Measurements from ENCODE around the gene PKNOX2.

The PKNOX2 gene

GRCh38 chr11:125369808-125370207 is 205.3 kb downstream of the PKNOX2 start:
- no peak for DNase-seq

GRCh38 chr11:125370561-125371389 is 206.2 kb downstream of the PKNOX2 start:
- DNase-seq, result no peak

GRCh38 chr11:125371431-125371935 is 206.9 kb downstream of the PKNOX2 start:
- no peak for DNase-seq

GRCh38 chr11:125372088-125372487 is 207.5 kb downstream of the PKNOX2 start:
- no peak for DNase-seq

- no peak for DNase-seq
Observed at GRCh38 chr11:125372911-125373310, 208.4 kb downstream of the PKNOX2 start.

GRCh38 chr11:125373426-125374391 is 209.2 kb downstream of the PKNOX2 start:
- no peak for DNase-seq

GRCh38 chr11:125374398-125374797 is 209.8 kb downstream of the PKNOX2 start:
- DNase-seq, result no peak

GRCh38 chr11:125375146-125375545 is 210.6 kb downstream of the PKNOX2 start:
- DNase-seq, result no peak

- no peak for DNase-seq
Observed at GRCh38 chr11:125376117-125376516, 211.6 kb downstream of the PKNOX2 start.

- DNase-seq, result no peak
Observed at GRCh38 chr11:125376856-125377255, 212.3 kb downstream of the PKNOX2 start.

- DNase-seq, result no peak
Observed at GRCh38 chr11:125378083-125378482, 213.5 kb downstream of the PKNOX2 start.

GRCh38 chr11:125378571-125378970 is 214.0 kb downstream of the PKNOX2 start:
- no peak for DNase-seq

- no peak for DNase-seq
Observed at GRCh38 chr11:125379565-125379964, 215.0 kb downstream of the PKNOX2 start.

GRCh38 chr11:125379981-125380380 is 215.4 kb downstream of the PKNOX2 start:
- no peak for DNase-seq

GRCh38 chr11:125380756-125381445 is 216.3 kb downstream of the PKNOX2 start:
- DNase-seq, result no peak

GRCh38 chr11:125381499-125382044 is 217.0 kb downstream of the PKNOX2 start:
- no peak for DNase-seq

GRCh38 chr11:125382314-125382791 is 217.8 kb downstream of the PKNOX2 start:
- DNase-seq, result no peak

GRCh38 chr11:125382822-125383221 is 218.3 kb downstream of the PKNOX2 start:
- no peak for DNase-seq

GRCh38 chr11:125384825-125385224 is 220.3 kb downstream of the PKNOX2 start:
- no peak for DNase-seq

- DNase-seq, result no peak
Observed at GRCh38 chr11:125387901-125388300, 223.3 kb downstream of the PKNOX2 start.

GRCh38 chr11:125388611-125389010 is 224.1 kb downstream of the PKNOX2 start:
- DNase-seq, result no peak
